HG02678 (cell line): Measurements from ENCODE around the gene DTHD1.

Experiments used
- ATAC-seq: cut with Tn5 transposase; IDR thresholded peaks from one replicate; pipeline ENCODE4 v1.9.1; 2021; ENCODE audit warnings: mild to moderate bottlenecking, moderate library complexity; ENCODE audit not compliant: unreplicated experiment

DTHD1 gene

DNA sequence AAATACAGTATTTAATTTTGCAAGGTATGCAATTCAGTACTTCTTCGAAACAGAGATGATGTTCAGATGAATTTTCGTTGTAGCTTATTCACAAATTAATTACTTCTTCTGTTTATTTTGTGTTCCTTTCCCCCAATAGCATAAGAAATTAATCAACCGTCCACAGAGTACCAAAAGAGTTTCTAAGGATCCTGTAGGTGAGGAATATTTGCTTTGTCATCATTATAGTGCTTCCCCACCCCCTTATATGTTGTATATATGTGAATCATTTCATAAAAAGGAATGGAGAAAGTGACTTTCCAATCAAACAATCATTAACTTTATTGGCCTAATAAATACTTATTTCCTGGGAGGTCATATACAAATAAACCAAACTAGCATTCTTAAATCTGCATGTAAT is 57.6 kb downstream of the DTHD1 start:
- ATAC-seq = no peak

DNA sequence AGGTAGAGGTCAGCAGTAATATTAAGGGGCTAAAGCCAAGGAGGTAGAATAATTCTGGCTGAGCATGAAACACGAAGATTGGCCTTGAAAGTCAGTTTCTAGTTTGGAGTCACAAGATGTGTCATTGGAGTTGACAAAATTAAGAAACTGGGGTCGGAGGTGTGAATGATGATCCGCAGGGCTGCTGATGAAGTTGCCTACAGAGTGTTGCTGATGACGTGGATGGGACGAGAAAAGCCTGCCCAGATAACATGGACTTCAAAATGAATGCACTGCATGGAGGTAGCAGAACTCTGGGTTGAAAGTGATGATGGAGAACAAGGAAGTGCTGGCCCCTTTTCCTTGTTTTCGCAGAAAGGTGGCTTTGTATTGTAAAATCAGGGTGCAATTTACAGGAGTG is 60.5 kb downstream of the DTHD1 start:
- no peak for ATAC-seq

DNA sequence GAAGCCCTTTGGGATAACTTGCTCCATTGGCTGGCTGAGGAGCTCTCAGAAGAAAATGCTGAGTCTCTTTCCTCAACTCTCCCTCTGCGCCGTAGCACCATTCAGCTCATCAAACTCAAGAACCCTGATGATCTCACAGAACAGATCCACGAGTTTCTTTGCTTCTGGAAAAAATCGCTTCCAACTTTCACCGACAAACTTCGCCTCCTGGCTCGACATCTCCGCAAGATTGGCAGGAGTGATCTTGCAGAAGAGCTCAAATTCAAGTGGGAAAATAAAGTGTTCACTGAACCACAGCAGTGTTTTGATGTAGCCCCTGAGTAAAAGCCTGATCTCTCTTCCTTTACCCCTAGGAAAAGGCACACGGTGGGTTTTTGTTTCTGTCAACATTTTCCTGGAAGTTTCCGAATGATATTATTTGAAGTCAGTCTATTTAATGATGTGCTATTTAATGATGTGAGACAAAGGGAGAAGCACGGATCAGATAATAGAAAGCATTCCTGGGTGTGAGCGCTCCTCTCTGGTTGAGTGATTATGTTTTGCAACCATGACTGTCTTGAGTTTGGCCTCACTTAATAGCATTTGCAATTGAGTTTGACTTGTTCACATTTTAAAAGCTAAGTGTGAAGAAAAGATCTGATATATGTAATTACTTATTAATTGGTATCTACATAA is 62.2 kb downstream of the DTHD1 start:
- ATAC-seq = no peak

DNA sequence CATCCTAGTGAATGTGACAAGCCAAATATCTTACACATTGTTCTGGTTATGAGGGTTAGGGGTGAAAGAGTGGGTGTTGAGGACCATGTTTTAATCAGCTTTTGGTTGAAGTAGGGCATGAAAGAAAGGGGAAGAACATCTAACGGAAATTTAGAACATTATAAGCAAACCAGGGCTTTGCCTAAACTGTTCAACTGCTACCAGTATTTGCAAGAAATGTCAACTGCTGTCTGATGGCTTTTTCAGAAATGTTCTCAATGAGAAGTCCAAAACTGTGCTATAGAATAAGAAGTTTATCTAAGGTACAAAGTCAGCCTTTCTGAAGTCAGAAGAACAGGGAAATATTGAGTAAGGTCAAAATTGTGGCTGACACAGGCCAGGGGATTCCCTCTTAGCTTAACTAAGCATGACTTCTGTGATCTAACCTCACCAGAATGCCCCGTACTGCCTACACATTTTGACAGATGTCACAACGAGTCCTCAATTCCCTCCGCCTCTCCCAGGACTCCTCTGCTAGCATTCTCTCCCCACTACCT is 67.1 kb downstream of the DTHD1 start:
- ATAC-seq = peak; percentile 93

DNA sequence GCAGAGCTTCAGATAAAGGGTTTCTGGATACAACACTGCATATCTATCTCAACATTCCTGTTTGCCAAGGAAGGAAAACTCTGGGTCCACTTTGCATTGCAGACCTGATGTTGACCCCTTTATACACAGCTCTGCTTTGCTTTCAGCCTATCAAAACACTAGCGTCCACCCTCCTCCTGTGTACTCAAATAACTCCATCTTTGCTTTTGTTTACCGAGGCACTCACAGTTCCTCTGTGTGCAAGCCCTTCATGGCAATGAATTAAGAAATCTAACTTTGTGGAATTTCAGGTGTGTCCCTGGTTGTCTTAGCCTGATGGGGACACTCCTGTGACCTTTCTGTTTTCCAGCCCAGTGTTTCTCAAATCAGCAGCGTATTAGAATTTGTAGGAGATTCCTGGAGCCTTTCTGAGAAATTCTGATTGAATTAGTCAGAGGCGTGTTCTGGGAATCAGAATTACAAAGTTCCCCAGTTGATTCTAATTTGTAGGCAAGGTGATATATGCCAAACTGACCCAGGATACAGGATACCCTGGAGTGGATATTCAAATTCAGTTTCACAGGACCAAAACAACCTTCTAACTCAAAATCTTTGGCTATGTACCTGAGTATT is 68.6 kb downstream of the DTHD1 start:
- ATAC-seq = no peak

DNA sequence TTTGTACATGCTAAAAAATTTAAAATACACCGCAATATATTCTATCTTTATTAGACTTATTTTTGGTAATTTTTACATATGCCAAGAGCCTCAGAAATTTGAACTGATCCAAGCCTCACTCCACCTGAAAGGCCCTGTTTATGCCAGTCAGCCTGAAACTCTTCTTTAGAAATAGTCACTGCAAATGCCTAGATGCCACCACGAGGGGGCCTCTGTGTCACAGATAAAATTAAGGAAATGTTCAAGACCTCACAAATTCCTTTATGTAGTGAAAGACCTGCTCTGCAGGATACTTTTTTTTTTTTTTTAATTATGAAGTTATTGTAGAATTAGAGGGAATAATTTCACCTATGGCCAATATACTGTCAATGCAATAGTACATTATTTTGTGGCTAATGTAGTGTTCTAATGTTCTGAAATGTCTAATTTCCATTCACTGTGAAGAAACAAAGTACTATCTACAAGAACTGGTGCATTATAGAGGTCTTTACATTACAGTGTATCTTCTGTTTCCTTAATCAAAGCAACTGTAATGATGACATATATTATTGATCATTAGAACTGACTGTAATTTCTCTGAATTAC is 69.8 kb downstream of the DTHD1 start:
- ATAC-seq = peak; percentile 53

DNA sequence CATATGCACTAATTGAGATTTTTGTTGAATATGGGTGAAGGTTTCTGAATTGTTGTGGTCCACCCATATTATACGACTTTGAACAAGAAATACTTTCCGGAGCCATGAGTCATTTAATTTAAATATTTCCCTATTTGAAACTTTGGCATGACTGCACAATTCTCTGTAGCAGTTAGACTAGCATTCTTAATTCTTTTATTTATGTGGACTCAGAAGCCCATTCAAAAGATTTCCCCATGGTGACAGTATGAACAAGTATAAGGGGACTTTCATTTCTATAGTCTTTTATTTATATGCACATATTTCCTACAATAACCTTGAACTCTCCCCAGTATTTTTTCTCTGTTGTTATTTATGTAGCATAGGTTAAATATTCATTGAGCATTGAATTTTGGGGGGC is 72.6 kb downstream of the DTHD1 start:
- no peak for ATAC-seq

DNA sequence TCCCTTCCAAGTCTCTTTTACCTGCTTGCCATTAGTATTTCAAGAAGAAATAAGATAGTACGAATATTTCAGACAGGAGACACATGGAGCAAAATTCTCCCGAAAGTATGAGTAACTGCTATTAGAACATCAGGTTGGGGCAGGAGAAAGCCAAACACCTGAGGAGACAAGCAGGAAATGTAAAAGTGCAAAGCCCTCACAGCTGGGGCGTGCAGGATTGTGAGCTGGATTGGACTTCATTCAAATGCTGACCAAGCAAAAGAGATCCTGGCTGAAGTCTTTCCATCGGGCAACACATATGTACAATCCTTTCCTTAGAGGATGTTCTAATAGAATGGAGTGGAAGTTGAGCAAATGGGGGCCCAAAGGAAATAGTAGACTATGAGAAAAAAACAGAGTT is 76.8 kb downstream of the DTHD1 start:
- no peak for ATAC-seq

DNA sequence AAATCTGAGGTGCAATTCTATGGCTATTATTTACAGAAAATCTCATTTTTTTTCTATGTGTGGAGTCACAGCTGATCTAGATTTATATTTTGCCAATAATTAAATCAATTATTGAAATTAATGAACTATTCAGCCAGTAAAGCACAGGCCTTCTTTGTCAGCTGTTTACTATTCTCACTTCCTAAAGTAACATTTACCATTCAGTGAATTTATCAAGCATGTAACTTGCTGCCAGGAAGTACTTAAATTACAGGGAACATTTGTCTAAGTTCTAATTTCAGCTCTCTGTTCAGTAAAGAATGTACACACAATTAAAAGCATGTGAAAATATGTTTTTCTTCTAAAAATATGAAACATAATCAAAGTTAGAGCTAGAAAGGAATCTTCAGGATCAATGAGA is 79.3 kb downstream of the DTHD1 start:
- no peak for ATAC-seq

DNA sequence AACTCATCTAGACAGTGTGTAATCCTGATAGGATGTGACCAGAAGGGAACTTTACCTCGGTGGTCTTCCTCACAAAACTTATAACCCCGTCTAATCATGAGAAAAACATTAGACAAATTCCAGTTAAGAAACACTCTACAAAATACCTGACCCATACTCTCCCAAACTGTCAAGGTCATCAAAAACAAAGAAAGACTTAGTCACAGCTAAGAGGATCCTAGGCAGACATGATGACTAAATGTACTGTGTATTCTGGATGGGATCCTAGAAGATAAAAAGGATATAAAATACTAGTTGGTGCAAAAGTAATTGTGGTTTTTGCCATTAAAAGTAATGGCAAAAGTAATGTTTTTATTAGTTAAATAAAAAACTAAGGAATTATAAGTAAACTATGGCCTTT is 81.6 kb downstream of the DTHD1 start:
- ATAC-seq = no peak

DNA sequence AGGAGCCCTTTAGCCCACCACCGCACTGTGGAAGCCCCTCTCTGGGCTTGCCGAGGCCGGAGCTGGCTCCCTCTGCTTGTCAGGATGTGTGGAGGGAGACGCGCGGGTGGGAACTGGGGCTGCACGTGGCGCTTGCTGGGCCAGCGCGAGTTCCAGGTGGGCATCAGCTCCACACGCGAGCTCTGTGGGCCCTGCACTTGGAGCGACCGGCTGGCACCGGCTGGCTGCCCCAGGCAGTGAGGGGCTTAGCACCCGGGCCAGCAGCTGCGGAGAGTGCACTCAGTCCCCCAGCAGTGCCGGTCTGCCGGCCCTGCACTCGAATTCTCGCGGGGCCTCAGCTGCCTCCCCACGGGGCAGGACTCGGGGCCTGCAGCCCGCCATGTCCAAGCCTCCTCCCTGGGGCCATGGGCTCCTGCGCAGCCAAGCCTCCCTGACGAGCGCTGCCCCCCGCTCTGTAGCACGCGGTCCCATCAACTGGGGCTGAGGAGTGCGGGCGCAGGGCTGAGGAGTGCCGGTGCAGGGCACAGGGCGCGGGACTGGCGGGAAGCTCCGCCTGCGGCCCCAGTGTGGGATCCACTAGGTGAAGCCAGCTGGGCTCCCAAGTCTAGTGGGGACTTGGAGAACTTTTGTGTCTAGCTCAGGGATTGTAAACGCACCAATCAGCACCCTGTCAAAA is 93.6 kb downstream of the DTHD1 start:
- no peak for ATAC-seq

DNA sequence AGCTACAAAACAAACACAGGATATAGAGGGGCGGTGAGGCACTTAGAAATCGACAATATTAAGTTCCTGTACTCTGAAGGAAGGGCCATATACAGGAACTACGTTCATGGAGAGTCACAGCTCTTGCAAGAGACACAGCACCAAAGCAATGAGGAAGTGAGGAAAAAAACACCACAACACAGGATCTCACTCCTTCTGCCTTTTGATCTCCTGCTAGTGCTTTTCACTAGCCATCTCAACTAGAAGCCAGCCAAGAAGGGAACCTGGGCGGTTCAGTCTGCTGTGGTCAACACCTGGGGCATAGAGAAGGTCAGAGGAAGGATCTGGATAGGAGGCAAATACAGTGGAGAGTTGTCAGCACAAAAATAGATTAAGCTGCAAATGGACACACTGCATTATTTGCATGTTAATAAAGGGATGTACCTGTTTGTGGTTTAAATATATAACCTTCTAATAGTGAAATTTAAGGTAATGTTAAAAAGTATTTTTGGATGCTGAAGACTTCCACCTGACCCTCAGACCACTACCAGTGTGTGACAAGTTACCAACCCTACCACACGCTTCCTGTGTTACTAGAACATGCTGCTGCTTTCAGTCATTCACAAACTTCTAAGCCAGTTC is 104.6 kb downstream of the DTHD1 start:
- peak; percentile 81 for ATAC-seq

DNA sequence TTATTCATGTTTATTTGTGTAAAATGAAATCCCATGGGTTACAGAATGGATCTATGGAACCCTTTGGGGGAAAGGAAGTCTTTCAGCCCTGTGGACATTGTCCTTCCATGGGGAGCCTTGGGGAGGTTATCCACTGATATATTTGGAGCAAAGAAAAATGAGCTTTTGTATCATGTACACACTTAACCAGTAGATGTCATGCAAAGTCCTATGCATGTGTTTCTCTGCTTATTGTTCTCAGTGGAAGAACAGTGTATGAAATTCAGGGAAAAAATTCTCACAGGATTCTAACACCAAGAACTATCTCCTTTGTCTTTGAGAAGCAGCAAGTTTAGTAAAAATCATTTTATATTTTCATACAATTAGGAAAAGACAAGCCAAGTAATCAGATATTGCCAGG is 105.3 kb downstream of the DTHD1 start:
- ATAC-seq = no peak

DNA sequence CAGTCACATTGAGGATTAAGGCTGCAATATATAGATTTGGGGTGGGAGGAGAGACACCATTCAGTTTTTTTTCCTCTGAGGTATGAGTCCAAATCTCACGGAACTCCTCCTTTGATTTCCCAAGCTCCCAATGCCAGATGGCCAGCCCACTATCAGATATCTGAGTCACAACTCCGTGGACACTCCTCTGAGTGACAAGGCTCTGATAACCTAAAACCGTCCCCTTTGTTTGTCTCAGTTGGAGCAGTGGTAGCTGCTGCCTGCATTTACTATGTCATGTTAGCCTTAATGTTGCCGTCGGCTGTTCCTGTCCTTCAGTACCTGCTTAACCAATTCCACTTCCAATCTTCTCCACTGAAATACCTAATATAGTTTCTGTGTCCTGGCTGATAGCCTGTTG is 107.3 kb downstream of the DTHD1 start:
- ATAC-seq = no peak

DNA sequence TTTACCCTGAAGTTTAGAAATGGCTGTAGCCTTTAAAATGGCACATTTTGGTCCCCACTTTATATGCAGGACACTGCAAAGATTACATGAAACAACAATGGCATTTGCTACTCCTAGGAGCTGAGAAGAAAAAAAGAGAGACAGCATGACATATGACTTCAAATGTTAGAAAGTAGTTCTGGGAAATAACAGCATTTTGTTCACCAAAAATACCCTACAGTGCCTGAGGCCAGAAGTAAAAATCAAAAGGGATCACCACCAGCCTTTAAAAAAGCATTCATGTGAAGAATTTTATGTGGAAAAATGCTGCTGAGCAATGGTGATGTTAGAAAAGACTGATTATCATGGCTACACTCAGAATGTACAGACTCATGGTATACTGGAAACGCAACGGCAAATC is 110.0 kb downstream of the DTHD1 start:
- no peak for ATAC-seq

DNA sequence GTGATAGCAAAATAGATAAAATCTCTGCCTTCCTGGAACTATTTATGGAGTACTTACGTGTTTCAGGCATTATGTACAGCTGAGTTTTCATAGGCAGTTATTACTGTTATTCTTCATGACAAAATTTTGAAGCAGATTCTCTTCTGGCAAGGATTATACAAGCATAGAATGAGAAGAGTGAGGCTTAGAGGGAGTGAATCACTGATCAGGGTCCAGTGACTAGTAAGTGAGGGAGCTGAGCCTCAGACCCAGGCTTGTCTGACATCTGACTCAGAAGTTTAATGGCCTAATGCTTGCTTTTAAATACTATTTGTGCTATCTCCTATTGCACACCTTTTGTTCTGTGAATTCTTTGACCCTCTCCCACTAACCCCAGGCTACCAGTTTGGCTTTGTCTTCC is 110.6 kb downstream of the DTHD1 start:
- no peak for ATAC-seq

DNA sequence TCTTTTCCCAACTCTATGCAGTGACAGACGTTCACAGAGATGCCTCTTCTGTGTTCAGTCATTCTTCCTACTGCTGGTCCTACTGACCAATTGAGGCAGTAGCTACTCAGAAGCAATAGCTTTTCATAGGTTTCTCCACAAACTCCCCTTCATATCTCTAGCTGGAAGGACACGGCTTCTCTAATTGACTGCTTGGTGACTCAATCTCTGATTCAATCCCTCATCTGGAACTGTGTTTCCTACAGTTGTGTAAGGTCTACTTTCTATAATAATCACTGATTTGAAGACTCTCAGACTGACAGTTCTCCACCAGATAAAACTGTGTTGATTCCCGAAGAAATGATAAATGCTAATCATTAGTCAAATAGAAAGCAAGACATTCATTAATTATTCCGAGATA is 111.5 kb downstream of the DTHD1 start:
- ATAC-seq = no peak
